ENCODE data around the gene TPCN1. TPM values are rescaled to one million over a fixed set of nuclear protein-coding genes. Genes with fewer than 3 reads are reported as not detected.

The TPCN1 gene
- polyA plus RNA-seq, 1 of the 3 experiments (the other 2 are of a cell fraction), result 15.7 TPM

- Histone ChIP-seq H3K27ac (ENCODE audit: low read depth in 2 of 2, low read length in 1 of 2) (no peak overlapping the region), H3K4me1 (ENCODE audit: control insufficient read depth in 1 of 2, insufficient read depth in 2 of 2, low read depth in 1 of 2, low read length in 1 of 2) (peaks cover 7 to 25% of the 10 kb centered on the region in 2 experiments; a peak in 3 of 4 replicates), H2AFZ (ENCODE audit: low read depth) (no peak overlapping the region), H3K9me3 (no peaks in the 10 kb centered on the region), H3K4me2 (no peak overlapping the region), H3K4me3 (ENCODE audit: low read depth in 2 of 2, low read length in 1 of 2) (no peak overlapping the region), H3F3A (replicated peaks; ENCODE audit: insufficient read depth) (peaks cover 3% of the 10 kb centered on the region), H3K9ac (no peak overlapping the region), H3K9me2 (no peaks in the 10 kb centered on the region), H4K20me1 (ENCODE audit: insufficient read depth) (no peaks in the 10 kb centered on the region), H3K79me2 (ENCODE audit: insufficient read depth) (no peaks in the 10 kb centered on the region), H3K27me3 (ENCODE audit: insufficient read depth) (no peaks in the 10 kb centered on the region), H3K36me3 (replicated peaks in 1 of 2; ENCODE audit: control insufficient read depth in 1 of 2, insufficient read depth in 2 of 2, low read length in 1 of 2) (peaks cover 0 to 14% of the 10 kb centered on the region in 2 experiments)
- POLR2A ChIA-PET, result no interaction called here
- 86% methylated on average over 2 of the region's 9 CpGs for WGBS (ENCODE audit: low lambda C conversion rate)
- no peak for TF ChIP-seq USF2 (IDR thresholded peaks at IDR 0.05; ENCODE audit: borderline replicate concordance, low read depth, low read length)
- TF ChIP-seq TAF1 (IDR thresholded peaks at IDR 0.05; ENCODE audit: borderline replicate concordance, low read depth, low read length), result no peak
- TF ChIP-seq NFIC (IDR thresholded peaks at IDR 0.05; ENCODE audit: borderline replicate concordance), result no peak
- no peak for TF ChIP-seq RAD21 (IDR thresholded peaks at IDR 0.05; ENCODE audit: low read length)
- no peak for TF ChIP-seq FOXM1 (IDR thresholded peaks at IDR 0.05; ENCODE audit: low read depth)
- TF ChIP-seq NRF1 (IDR thresholded peaks at IDR 0.05; ENCODE audit: low read depth, low read length), result no peak
- no peak for TF ChIP-seq MAX (IDR thresholded peaks at IDR 0.05; ENCODE audit: low read depth)
- TF ChIP-seq USF1 (IDR thresholded peaks at IDR 0.05; ENCODE audit: borderline replicate concordance, low read depth), result no peak
- no peak for TF ChIP-seq GATA2 (CRISPR knock-in tag; IDR thresholded peaks at IDR 0.05)
- no peak for TF ChIP-seq RFX5 (IDR thresholded peaks at IDR 0.05; ENCODE audit: low read length)
- TF ChIP-seq CTCF (IDR thresholded peaks at IDR 0.05), result no peak
- no peak for TF ChIP-seq FOXJ3 (CRISPR knock-in tag; IDR thresholded peaks at IDR 0.05)
- TF ChIP-seq TCF12 (IDR thresholded peaks at IDR 0.05), result no peak
- no peak for TF ChIP-seq POLR2AphosphoS5 (IDR thresholded peaks at IDR 0.05; ENCODE audit: low read depth, low read length)
- TF ChIP-seq IRF3 (IDR thresholded peaks at IDR 0.05; ENCODE audit: low read depth, low read length), result no peak
- no peak for TF ChIP-seq MXI1 (IDR thresholded peaks at IDR 0.05; ENCODE audit: low read depth, low read length)
- TF ChIP-seq RCOR1 (IDR thresholded peaks at IDR 0.05; ENCODE audit: low read length), result no peak
- no peak for TF ChIP-seq ZBTB33 (IDR thresholded peaks at IDR 0.05; ENCODE audit: borderline replicate concordance, low read depth)
- TF ChIP-seq SMC3 (IDR thresholded peaks at IDR 0.05; ENCODE audit: low read depth, low read length), result no peak
- no peak for DNase-seq
- CTCF ChIA-PET, result no interaction called here
Observed at GRCh38 chr12:113297214-113297587, 75.9 kb downstream of the TPCN1 start.
